Kidney (tissue), 14 donors: ENCODE data around the gene TENM4. TPM values are rescaled to one million over a fixed set of nuclear protein-coding genes. Genes with fewer than 3 reads are reported as not detected.

Experiments used
- DNase-seq, 5 donors: peaks; one replicate each; pipeline ENCODE4 v3.0.0-alpha.2; 2013 to 2020
- FAIRE-seq: peaks from 2 replicates; lab custom pipeline; 2012; peaks lifted over from hg19 to GRCh38; lab: Jason Lieb, UNC
- H3K27ac ChIP-seq, 2 donors: one replicate each; pipeline ENCODE4 v1.7.0; 2013; ENCODE audit warnings: low read depth in 2 of 2, low read length in 2 of 2, inconsistent platforms in 1 of 2
- H3K27me3 ChIP-seq: one replicate; pipeline ENCODE4 v1.7.1; 2013; ENCODE audit warnings: low read length, inconsistent platforms; ENCODE audit not compliant: control insufficient read depth, insufficient read depth
- H3K36me3 ChIP-seq, 3 donors: one replicate each; pipeline versions ENCODE4 v1.7.0 to v1.7.1; 2013; ENCODE audit warnings: low read length in 3 of 3, control low read depth in 1 of 3, inconsistent platforms in 1 of 3; ENCODE audit not compliant: insufficient read depth in 3 of 3, control insufficient read depth in 2 of 3
- H3K4me1 ChIP-seq, 3 donors: one replicate each; pipeline versions ENCODE4 v1.7.0 to v1.7.1; 2013; ENCODE audit warnings: low read length in 3 of 3, inconsistent platforms in 1 of 3, low read depth in 1 of 3; ENCODE audit not compliant: control insufficient read depth in 2 of 3, insufficient read depth in 2 of 3
- H3K4me3 ChIP-seq, 3 donors: one replicate each; pipeline versions ENCODE4 v1.7.0 to v1.8.1; 2013; ENCODE audit warnings: low read length in 3 of 3, control low read depth in 1 of 3, inconsistent platforms in 1 of 3
- H3K9ac ChIP-seq, 3 donors: one replicate each; pipeline versions ENCODE4 v1.7.0 to v1.7.1; 2013; ENCODE audit warnings: low read length in 3 of 3, control low read depth in 1 of 3, inconsistent platforms in 1 of 3
- H3K9me3 ChIP-seq, 3 donors: one replicate each; pipeline versions ENCODE4 v1.7.0 to v1.7.1; 2013; ENCODE audit warnings: low read length in 3 of 3, control low read depth in 1 of 3, inconsistent platforms in 1 of 3; ENCODE audit not compliant: control insufficient read depth in 2 of 3, insufficient read depth in 1 of 3
- intact Hi-C: fragments of 100-400 bp; cut with DNase I; formaldehyde crosslinking; loops from one replicate; pipeline ENCODE4 v1.11.1; 2022
- polyA plus RNA-seq: library from polyadenylated mRNA; stranded (reverse); fragments of 350-450 nt; fragmentation: Illumina TruSeq; extraction: RNeasy Lipid Tissue Mini Kit (QIAGEN cat#74804); gene quantifications from one replicate; pipeline ENCODE4 v1.2.3, GENCODE V29; 2014; ENCODE audit warnings: low read depth, low replicate concordance; ENCODE audit not compliant: insufficient read depth
- total RNA-seq: library from RNA; stranded (reverse); fragmentation: NEBNext Ultra II Directional; extraction: Animal tissue kit (Norgen Biotek cat#: 25700); gene quantifications from one replicate; pipeline ENCODE4 v1.2.1, GENCODE V29; 2021
- TF ChIP-seq, protein P1 (sequence below): IDR thresholded peaks from 3 replicates; pipeline ENCODE4 v1.5.1; 2012; ENCODE audit warnings: mild to moderate bottlenecking, moderate library complexity, borderline replicate concordance; ENCODE audit not compliant: insufficient read depth; ENCODE audit errors: extremely low read depth
- donor health status: control.
- donor health status: control.
- donor health status: control.
- donor health status: control.
- donor health status: control.
- donor health status: DM: yes; HTN: yes; CAD: no.
- donor health status: Normal renal cell carcinoma (clear cell type).

Gene TENM4
- total and polyA plus RNA-seq, 2 donors from 2014 or later: 0.34 to 31.0 TPM

GRCh38 chr11:79017811-79018210 lies 423.0 kb downstream of the TENM4 start:
- Histone ChIP-seq H3K9ac (no peak overlapping the region), H3K9me3 (no peaks in the 10 kb centered on the region), H3K4me3 (no peak overlapping the region), H3K27me3 (no peaks in the 10 kb centered on the region), H3K27ac (no peak overlapping the region), H3K36me3 (no peaks in the 10 kb centered on the region), H3K4me1 (no peaks in the 10 kb centered on the region)
- DNase-seq (no peak), FAIRE-seq (no peak)
- intact Hi-C loops: no loop called here
- TF ChIP-seq, protein P1, sequence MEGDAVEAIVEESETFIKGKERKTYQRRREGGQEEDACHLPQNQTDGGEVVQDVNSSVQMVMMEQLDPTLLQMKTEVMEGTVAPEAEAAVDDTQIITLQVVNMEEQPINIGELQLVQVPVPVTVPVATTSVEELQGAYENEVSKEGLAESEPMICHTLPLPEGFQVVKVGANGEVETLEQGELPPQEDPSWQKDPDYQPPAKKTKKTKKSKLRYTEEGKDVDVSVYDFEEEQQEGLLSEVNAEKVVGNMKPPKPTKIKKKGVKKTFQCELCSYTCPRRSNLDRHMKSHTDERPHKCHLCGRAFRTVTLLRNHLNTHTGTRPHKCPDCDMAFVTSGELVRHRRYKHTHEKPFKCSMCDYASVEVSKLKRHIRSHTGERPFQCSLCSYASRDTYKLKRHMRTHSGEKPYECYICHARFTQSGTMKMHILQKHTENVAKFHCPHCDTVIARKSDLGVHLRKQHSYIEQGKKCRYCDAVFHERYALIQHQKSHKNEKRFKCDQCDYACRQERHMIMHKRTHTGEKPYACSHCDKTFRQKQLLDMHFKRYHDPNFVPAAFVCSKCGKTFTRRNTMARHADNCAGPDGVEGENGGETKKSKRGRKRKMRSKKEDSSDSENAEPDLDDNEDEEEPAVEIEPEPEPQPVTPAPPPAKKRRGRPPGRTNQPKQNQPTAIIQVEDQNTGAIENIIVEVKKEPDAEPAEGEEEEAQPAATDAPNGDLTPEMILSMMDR: no peak

DNA sequence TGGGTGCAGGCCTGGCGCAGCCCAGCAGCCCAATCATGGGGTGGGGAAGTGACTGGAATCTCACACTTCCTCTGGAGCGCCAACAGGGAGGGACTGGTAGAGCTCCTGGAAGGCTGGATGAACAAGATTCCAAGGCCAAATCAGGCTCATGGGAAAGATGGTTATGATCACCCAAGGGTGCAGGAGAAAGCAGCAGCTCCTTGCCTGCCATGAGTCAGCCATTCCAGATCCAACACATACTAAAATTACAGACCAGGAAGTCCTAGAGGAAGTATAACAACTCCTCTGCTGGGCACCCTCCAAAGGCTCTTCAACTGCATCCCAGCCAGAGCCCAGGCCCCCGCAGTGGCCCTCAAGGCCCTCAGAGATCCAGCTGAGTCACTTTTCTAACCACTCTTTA lies 427.3 kb downstream of the TENM4 start:
- DNase-seq (no peak), FAIRE-seq (no peak)
- H3K4me3 ChIP-seq: no peak overlapping the region
- H3K9me3 ChIP-seq: no peaks in the 10 kb centered on the region
- H3K9ac ChIP-seq: no peak overlapping the region
- no peaks in the 10 kb centered on the region for H3K27me3 ChIP-seq
- intact Hi-C loops: no loop called here
- TF ChIP-seq, protein P1: no peak
- no peak overlapping the region for H3K27ac ChIP-seq
- H3K4me1 ChIP-seq: no peaks in the 10 kb centered on the region
- H3K36me3 ChIP-seq: no peaks in the 10 kb centered on the region

DNA sequence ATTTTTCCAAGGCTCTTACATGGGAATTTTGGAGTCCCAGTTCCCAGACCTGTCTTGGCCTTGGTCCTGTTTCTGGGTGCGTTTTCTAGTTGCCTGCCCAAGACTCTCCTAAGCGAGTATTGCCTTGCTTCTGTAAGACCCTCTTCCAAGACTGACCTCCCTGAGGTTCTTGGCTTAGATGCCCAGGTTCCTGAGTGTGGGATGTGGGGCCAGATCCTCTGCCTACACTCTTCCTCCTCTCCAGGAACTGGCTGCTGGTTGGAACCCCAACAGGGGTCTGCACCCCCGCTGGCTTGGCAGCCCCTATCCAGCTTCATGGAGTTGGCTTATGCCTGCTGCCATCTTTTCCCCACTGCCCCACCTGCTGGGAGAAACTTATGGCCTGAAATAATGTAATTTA lies 429.5 kb downstream of the TENM4 start:
- H3K9ac ChIP-seq: no peak overlapping the region
- TF ChIP-seq, protein P1: no peak
- H3K4me1 ChIP-seq: no peaks in the 10 kb centered on the region
- no peak for DNase-seq
- H3K4me3 ChIP-seq: no peak overlapping the region
- no peaks in the 10 kb centered on the region for H3K27me3 ChIP-seq
- H3K27ac ChIP-seq: no peak overlapping the region
- no peaks in the 10 kb centered on the region for H3K9me3 ChIP-seq
- intact Hi-C loops: no loop called here
- FAIRE-seq: no peak
- H3K36me3 ChIP-seq: no peaks in the 10 kb centered on the region

GRCh38 chr11:79007771-79008402 lies 432.9 kb downstream of the TENM4 start:
- Histone ChIP-seq H3K9ac (no peak overlapping the region), H3K9me3 (peaks cover 0 to 5% (median 0%) of the 10 kb centered on the region in 3 donors), H3K36me3 (no peaks in the 10 kb centered on the region), H3K4me1 (no peaks in the 10 kb centered on the region), H3K27ac (no peak overlapping the region), H3K27me3 (no peaks in the 10 kb centered on the region), H3K4me3 (no peak overlapping the region)
- TF ChIP-seq, protein P1: no peak
- intact Hi-C loops: no loop called here
- DNase-seq (peak in 3 of 5 donors; percentile 54 to 73 (median 70)), FAIRE-seq (no peak)
